GM18508 (cell line): ENCODE results near the gene TSPO.
A peak's percentile ranks its signal among the peaks of the same experiment; 100 is the strongest.

ENCODE experiments used
- ATAC-seq: cut with Tn5 transposase; IDR thresholded peaks from one replicate; pipeline ENCODE4 v1.9.1; 2021; ENCODE audit warnings: moderate number of reproducible peaks; ENCODE audit not compliant: insufficient read depth, unreplicated experiment

Gene TSPO

DNA sequence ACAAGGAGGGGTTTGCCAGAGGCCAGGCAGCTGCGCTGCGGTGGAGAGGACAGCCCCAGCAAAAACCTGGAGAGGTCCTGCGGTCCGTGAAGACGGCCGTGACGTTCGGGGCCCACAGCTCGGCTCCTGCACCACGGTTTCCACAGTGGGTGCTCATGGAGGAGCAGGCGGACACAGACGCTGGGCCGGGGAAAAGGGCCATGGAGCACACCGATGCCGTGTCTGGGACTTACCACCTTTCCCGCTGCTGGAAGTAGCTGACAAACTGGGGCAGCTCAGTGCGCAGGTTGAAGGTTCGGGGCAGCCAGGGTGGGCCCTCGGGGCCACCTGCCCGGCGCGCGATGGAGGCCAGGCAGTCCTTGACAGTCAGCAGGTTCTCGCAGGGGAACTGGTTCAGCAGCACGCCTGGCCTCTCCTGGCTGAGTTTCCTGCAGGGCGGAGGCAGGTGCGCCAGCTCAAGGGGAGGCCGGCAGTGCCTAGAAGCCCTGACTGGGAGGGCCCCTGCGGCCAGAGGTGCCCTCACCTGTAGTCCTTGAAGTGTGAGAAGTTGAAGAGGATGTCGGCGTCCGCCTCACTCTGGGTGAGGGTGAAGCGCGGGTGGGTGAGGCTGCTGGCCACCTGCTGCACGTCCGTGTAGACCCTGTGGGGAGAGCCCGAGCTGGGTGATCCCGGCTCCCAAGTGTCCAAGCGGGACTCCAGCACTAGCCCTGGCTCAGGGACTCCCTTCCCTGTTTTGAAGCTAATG lies 22.8 kb downstream of the TSPO start:
- ATAC-seq: no peak

DNA sequence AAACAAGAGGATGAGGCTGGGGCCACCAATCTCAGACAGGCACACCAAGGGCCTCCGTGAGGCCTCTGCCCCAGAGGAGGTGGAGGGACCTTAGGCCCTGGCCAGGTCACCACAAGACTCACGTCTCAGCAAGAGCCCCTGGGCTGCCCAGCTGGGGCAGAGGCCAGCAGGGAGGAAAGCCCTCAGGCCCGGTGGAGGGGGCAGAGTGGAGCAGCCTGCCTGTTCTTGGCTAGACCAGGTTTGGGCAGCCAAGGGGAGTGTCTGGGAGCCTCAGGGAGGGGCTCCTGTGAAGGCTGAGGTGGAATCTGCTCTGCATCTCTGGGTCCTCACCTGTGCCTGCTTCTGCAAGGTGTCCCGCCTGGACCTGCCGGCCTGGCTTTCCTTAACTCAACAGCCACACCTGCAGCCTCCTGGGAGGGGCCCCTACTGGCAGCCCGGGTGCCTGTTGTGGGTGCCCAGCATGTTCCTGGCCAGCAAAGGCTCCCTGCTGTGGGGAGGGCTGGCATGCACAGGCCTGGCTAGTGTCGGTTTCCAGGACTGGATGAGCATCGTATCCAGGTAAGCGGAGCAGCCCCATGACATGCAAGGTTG lies 23.7 kb downstream of the TSPO start:
- no peak for ATAC-seq

DNA sequence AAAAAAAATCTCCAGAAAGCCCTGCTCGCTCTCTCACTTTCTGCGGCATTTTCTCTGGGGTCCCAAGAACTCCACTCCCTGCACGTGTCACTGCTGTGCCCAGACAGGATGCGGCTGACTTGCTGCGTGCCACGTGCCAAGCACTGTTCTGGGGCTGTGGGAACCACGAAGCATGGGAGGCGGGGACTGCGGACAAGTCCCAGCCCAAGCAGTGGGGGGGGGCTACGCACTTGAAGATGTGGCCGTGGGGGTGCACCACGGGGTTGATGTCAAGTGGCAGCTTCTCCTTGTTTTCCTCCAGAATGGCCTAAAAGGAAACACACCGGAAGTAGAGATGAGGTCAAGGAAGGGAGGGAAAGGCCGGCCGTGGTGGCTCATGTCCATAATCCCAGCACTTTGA lies 24.7 kb downstream of the TSPO start:
- no peak for ATAC-seq

DNA sequence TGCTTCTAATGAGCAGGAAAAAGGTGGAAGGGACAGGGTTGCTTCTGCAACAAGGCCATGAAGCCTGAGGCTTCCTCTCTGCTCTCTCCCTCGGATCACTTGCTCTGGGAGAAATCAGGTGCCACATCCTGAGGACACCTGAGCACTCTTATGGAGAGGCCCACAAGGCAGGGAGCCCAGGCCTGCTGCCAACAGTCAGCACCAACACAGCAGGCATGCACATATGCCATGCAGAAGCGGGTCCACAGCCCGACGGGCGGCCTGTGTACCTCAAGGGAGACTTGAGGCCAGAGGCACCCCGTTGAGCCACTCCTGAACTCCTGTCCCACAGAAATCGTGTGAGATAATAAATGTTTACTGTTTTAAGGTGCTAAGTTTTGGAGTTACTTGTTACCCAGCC lies 26.1 kb downstream of the TSPO start:
- ATAC-seq: no peak

DNA sequence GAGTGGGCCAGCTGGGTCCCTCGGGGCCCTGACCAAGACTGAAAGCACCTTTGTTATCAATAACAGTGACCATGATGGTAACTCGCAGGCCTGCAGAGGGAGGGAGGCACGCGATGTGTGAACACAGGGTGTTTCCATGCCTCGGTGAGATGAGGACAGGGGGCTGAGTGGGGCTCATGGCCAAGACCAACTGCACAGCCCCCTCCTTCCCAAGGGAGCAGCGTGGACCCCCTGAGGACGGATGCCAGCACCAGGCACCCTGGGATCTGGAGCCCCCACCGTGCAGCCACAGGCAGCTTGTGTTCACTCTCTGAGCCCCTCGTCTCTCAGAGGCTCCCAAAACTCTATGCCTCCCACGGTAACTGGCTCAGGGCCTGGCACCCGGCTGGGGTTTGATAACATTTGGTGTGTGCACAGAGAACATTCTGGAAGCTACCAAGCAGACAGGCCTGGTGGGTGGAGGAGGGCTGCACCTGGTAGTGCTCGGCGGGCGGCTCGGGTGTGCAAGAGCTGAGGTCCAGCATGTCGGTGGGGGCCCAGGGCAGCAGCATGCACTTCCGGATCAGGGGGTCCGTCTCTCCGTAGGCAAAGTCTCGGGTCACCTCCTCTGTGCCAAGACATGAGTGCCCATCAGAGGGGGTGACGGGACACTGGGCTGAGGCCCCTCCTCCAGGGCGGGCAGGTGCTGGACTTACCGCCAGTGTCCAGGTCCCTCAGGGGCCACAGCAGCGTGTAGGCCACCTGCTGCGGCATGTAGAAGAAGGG lies 28.0 kb downstream of the TSPO start:
- ATAC-seq: no peak

DNA sequence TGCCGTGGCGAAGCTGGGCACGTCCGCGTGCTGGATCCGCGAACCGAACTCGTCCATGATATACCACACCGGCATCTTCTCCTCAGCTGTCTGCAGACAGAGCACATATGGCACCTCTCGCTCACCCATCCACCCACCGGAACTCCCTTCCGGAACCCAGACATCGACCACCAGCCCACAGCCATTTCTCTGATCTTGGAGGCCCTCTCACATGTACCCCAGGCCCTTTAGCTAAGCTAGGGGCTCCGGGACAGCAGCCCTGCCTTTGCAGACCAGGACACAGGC lies 28.5 kb downstream of the TSPO start:
- ATAC-seq: no peak

DNA sequence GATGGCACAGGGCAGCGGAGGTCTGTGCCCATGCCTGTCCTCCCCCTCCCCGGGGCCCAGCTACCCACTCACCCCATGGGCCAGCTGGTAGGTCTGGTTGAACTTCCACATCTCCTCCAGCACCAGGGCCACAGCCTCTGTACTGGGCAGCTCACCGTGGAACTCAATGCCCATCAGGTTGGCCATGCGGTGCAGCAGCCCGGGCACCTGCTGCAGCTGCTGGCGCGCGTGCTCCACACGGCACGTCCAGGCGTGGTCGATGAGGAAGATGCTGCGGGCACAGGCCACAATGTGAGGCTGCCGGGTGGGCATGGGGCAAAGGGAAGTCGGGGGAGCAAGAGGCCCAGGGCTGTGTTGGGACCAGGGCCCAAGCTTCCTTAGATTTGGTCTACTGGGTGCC lies 29.3 kb downstream of the TSPO start:
- ATAC-seq: no peak

DNA sequence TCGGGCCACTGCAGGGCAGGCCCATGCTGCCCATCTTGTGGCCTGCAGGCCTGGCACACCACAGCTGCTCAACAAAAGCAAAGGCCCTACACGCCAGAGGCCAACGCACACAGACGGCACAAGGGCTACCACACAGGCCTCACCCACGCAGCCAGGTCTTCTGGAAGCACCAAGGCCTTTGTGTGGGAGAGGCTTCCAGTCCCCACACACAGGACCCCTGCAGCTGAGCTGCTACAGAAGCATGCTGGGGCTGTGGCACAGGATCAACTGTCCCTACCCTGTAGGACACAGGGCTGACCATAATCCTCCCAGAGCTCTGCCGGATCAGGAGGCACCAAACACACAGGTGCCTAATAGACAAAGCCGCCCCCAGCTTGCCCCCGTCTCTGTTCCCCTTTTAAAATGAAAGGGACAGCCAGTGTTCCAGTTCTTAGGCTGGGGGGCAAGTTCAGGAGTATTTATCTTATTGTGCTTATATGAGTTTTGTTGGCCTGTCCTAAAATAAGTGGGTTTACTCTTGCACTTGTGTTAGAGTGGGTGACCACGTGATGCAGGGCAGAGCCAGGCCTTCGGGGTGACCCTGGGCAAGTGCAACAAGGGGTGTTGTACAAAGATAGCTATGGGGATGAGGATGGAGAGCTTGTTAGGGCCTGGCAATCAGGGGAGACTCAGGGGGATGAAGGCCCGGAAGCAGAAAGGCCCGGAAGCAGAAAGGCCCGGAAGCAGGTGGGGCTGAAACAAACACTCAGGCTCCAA lies 30.1 kb downstream of the TSPO start:
- ATAC-seq: no peak

DNA sequence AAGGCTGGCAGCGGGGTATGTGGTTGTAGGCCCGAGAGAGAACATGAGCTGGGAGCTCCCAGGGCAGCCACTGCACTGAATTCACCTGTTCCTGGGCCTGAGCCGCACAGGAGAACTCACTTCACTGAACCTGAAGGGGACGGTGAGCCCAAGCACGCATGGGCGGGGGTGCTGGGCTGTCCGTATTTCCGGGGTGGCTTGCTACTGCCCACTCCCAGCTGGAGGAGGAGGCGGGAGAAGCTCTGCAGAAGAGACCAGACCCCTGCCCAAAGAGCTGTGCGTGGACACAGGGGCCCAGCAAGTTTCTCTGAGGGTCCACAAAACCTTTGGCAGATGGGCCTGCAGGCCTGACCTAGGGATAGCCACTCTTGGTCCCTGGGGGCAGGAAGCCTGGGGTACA lies 30.8 kb downstream of the TSPO start:
- ATAC-seq: no peak

DNA sequence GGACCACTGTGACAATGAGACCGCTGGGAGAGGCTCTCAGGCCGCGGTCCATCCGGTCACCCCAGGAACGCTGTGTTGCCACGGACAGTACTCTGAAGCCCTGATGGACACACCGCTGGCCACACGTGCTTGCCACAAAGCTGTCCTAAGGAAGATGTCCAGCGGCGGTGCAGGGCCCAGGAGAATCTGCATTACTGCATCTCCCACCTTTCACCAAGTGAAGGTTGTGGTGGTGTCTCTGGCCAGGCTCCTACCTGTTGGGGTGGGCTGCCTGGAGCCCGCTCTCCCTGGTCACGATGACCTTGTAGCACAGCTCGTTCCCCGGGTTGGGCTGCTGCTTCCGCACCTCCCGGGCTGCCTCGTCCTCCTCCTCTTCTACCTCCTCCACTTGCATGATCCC lies 31.4 kb downstream of the TSPO start:
- no peak for ATAC-seq

DNA sequence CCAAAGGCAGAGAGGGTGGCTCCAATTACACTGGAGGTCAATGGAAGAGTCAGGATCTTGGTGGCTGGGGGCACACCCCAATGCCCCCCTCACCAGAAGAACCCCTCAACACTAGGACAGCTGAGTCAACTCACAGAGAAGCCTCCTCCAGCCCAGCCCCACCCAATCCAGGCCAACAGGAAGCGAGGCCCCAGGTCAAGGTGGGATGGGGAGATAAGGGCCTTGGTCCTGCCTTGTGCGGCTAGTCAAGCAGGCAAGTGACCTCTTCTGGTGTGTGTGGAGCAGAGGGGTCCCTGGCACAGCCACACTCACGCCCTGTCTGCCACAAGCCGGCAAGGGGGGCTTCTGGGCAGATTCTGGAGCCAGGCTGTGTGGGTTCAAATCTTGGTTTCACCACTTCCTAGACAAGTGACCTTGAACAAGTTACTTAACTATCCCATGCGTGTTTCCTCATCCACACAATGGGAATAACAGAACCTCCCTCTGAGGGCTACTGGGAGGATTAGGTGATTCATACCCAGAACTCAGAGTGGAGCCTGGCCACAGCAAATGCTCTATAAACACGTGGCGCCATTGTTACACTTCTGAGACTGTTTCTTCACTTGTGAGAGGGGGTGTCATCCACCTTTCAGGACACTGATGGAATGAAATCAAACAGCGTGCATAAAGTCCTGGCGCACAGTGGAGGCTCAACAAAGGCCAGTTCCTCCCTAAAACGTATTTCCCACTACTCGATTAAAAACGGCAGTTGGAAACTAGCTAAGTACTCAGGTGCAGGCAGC lies 32.3 kb downstream of the TSPO start:
- no peak for ATAC-seq

DNA sequence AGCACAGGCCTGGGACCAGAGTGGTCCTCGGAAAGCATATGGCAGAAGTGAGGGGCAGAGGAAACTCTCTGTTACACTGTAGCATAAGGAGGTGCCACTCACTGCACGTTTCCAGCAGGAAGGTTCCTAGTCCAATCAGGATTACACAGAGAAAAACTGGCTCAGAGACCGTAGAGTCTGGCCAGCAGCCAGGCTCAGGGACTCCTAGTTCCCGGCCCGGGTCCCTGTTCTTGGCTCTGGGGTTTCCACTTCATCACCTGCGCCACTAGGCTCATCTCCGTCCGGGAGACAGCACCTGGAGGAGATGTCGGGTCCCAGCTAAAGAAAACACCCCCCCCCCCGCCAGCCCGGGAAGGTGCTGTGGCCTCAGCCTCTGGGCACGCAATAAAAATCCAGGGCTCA lies 34.5 kb downstream of the TSPO start:
- no peak for ATAC-seq

DNA sequence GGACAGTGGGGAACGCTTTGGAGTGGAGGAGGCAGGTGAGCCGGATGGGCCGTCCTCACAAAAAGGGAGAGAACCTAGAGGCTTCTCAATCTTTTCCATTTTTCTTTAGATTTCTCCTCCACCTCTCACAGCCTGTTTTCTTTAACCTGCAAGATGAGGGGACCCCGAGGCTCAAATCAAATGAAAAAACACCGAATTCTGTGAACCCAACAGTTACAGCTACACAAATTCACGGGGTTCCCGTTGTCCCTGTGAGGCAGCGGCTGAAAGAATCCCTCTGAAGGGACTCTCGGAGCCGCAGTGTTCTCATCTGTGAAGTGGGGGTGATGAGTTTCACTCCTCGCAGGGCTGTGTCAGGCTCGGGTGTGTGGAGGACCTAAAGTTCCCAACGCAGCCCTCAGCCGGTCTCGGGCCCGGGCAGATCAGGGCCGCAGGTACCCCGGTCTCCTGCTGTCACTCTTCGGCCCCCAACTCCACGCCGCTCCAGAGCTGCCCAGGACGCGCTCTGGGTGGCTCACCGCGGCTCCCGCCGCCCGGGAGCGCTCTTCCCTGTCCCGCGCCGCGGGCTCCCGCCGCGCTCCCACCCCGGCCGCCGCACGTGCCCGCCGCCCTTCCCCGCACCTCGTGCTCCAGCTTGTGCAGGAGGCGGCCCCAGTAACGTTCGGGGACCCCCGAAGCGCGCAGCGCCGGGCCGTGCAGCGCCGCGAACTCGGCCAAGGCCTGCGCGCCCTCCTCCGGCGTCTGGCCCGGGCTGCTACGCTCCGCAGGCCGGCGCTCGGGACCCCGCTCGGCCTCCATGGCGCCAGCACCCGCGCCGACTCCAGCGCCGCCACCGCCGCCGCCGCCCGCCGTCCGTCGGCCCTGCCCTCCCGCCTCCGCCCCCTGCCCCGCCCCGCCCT lies 35.2 kb downstream of the TSPO start, which contains the start of gene TTLL12:
Gene TTLL12, minus strand, starts transcription at position 863 of the 899 bp plus-strand sequence. Its CDS starts 65 bp downstream, at position 798.
- no peak for ATAC-seq

DNA sequence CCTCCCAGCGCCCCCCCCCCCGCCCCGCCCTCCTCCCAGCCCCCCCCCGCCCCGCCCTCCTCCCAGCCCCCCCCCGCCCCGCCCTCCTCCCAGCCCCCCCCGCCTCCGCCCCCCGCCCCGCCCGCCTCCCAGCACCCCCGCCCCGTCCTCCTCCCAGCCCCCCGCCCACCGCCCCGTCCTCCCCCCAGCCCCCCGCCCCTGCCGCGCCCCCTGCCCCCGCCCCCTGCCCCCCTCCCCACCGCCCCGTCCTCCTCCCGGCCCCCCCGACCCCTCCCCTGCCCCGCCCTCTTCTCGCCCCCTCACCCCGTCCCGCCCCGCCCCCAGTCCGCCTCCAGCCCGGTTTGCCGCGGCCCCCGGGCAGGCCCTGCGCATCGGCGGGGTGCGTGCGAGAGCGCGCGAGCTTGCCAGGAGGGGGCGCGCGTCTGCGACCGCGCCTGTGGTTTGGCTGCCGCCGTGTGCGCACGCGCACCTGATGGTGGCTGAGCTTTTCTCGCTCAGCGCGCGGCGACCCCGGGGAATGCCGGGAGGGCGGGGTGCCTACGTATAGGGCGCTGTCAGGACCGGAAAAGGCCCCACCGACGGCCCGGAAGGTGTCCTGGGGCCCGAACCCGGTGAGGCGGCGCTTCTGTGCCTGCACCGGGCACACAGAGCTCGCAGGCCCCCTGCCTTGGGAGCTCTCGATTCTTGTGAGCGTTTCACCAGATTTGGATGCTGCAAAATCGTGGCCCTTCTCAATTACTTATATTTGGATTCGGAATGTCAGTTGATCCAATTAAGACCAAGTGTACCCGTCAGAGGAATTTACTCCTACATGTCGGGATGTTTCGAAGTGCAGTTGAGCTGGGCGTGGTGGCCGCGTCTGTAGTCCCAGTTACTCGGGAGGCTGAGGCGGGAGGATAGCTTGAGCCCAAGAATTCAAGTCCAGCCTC lies 36.1 kb downstream of the TSPO start:
- peak; percentile 45 for ATAC-seq

DNA sequence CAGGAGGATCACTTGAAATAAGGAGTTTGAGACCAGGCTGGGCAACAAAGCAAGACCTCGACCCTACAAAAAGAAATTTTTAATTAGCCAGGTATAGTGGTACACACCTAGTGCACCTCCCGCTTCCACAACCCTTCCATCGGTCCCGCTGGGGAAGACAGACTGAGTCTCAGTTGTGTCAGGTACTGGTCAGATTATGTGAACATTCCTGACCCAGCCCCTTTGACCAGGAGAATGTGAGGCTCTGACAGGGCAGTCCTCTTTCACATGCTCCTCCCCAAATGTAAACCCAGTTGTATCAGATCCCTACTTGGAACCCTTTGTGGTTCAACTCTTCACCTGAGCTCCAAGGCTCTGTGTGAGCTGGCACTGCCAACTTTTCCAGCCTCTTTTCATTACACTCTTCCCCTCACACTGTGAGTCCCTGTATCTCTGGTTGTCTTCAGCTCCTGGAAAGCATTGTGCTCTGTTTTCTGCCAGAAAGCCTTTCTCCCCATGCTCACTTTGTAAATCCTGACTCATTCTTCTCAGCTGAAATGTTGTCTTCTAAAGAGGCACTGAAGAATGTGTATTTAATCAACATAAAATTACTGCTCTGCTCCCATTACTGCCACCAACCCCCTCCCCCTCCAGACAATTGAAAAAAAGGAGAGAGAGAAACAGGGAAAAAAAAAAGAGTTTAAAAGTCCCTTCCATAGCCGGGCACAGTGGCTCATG lies 37.6 kb downstream of the TSPO start:
- no peak for ATAC-seq

DNA sequence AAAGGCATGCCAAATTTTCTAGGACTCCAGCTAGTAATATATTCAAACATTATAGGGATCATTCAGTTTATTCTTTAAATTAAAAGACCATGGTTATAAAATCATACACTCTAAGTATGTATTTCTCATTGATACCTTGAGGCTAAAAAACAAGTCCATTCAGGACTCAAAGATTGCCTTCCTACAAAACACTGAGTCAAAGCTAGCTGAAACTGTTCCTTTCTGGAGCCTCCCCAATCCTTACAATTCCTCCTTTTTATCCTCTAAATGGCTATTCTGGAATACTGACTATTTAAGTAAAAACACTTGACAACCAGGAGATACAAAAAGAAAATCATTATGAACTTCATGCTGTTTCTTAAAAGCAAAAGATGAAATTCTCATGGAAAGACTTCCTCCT lies 40.5 kb downstream of the TSPO start:
- no peak for ATAC-seq

DNA sequence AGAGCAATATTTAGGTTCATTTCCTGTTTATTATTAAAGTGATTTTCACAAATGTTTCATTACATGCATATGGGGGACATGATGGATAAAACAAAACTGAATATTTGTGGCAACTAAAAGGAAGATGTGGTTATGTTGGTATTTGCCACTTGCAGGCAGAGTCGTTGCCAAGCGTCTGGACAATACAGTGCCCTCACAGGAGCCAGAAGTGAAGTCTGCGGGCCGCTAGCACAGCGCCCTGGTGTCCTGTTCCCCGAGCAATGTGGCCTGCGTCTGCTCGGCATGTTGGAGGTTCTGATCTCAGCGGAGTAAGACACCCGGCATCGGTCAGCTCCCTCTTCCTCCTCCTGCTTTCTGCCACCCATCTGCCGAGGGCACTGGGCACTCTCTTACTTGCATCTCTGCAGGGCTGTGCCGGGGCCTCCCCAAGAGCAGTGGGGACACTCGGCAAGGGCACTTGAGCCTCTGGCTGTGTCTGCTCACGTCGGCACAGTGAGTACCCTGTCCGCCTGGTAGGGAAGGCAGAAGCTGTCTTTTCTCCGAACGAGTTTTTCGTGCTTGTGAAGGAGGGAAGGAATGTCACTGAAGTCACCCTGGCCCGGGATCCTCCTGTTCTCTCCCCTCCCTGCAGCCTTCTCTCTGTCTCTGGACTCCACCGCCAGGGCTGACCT lies 46.0 kb downstream of the TSPO start:
- no peak for ATAC-seq
